GM18909 (cell line): ENCODE measurements around the gene TSPAN12.
"Not testable (repeated sequence)": the region's sequence is repeated elsewhere in the genome, so short reads cannot be mapped to it uniquely, and the experiment has no call there.

ENCODE experiments used
- ATAC-seq: cut with Tn5 transposase; IDR thresholded peaks from one replicate; pipeline ENCODE4 v1.9.1; 2021; ENCODE audit warnings: mild to moderate bottlenecking; ENCODE audit not compliant: unreplicated experiment, poor library complexity

TSPAN12 gene, protein sequence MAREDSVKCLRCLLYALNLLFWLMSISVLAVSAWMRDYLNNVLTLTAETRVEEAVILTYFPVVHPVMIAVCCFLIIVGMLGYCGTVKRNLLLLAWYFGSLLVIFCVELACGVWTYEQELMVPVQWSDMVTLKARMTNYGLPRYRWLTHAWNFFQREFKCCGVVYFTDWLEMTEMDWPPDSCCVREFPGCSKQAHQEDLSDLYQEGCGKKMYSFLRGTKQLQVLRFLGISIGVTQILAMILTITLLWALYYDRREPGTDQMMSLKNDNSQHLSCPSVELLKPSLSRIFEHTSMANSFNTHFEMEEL

DNA sequence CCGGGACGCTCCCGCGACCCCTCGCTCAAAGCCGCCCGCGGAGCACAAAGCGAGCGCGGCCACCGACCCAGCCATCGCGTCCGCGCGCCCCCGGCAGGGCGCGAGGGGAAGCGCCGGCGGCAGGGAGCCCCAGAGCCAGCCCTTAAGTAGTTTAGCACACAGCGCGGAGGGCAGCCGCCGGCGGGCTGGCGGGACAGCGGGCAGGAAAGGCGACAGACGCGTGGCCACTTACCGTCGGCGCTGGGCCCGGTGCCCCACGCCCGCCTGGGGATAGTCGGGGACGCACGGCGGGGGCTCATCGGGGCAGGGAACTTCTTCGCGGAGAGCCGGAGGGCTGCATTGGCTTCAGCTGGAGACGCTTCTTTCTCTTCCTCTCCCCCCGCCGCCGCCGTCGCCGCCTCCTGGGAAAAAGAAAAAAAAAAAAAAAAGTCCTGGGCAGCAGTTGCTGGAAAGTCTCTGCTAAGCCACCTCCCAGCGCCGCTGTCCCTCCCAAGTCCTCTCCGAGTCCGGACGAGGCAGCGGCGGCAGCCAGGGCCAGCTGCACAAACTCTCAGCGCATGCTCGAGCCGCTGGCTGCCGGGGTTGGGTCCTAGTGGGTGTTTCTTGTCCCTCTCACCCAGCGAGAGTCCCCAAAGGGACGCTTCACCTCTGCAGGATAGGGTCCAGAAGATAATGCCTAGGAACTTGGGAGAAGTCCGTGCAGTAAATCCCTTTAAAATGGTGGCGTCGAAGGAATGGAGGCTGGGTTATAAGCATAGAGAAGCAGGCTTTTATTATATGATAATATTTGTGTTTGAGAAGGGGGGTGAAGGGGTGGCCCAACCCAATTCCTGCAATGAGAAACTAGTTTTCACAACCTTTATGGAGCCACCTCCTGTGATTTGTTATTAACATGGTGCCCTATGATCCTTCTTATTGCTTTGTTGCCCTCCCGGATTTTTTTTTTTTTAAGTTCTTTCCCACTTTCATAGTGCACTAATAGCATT is at the start of gene TSPAN12:
TSPAN12 (minus strand) TSS at position 557 of the 986 bp plus-strand sequence. CDS start 1,381 bp downstream, outside the sequence.
- peak; percentile 82 for ATAC-seq

DNA sequence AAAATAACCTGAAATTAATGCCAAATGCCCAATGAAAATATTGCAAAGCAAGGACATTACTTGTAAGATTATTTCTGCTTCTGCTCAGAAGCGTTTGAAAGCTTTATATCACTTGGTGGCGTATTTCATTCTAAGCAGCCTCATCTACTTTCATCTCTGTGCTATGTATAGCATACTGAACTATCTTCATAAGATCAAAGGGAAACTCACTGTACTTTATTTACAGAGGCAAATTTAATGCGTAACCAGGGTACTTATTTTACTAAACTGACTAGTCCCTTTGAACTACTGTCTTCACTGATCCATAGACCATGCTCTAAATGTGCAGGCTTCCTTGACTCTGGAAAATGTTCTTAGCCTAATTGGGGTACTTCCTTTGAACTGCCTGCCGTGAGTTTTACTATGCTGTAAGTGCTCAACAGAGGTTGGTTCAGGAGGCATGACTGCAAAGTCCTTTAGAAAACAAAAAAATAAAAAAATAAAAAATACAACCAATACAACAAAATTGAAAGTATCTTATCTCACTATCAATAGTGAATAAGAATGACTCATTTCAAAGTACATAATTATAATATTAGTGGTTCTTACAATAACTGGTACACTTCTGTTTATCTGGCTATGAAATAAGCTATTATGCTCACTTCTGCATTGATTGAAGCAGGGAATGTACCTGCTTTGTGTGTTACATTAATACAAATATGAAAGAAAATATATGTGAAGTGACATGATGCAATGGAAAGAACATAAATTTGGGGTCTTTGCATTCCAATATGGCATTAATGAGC is 41.0 kb upstream of the TSPAN12 start:
- no peak for ATAC-seq

DNA sequence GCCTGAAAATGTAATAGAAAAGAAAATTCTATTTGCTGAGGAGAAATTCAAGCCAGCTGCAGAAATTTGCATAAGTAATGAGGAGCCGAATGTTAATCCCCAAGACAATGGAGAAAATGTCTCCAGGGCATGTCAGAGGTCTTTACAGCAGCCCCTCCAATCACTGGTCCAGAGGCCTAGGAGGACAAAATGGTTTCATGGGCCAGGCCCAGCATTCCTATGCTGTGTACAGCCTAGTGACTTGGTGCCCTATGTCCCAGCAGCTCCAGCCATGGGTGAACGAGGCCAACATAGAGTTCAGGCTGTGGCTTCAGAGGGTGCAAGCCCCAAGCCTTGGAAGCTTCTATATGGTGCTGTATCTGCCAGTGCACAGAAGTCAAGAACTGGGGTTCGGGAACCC is 37.3 kb upstream of the TSPAN12 start:
- not testable (repeated sequence) for ATAC-seq

DNA sequence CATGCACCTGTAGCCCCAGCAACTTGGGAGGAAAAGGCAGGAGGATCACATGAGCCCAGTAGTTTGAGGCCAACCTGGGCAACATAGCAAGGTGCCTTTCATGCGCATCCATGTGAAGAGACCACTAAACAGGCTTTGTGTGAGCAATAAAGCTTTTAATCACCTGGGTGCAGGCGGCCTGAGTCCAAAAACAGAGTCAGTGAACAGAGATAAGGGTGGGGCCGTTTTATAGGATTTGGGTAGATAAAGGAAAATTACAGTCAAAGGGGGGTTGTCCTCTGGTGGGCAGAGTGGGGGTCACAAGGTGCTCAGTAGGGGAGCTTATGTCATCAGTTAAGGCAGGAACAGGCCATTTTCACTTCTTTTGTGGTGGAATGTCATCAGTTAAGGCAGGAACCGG is 27.7 kb upstream of the TSPAN12 start:
- ATAC-seq, result not testable (repeated sequence)

DNA sequence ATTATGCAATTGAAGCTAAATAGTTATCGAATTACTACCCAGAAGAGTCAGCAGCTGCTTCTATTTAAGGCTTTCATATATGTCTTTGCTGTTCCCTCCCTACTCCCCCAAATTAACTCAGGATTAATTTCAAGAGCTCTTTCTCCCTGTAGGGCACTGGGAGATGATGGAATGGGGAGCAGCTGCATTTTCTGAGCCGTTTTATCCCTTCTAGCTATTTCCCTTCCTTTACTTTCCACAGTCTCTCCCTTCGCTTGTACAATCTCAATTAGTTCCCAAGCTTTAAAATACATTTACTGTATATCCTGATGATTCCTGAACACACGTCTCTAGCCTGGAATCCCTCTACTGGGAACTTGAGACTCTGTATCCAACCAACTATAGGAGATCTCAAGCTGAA is 19.8 kb upstream of the TSPAN12 start:
- ATAC-seq, result no peak

DNA sequence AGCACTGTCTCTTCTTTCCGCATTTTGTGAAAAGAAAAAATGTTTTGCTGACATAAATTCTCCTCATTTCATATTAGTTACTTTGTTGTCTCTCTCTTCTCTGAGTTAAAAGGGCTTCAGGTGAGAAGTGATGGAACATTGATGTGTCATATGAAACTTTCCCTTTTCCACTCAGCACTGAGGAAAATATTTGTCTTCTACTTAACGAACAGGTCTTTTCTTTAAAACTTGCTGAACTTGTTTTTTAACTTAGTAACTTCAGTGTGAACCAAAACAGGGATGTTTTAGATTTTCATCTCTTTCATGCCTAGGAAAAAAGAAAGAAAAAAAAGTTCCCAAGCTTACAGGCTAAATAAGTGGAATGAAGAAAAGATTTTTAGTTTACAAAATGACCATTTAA is 19.0 kb upstream of the TSPAN12 start:
- ATAC-seq, result no peak

DNA sequence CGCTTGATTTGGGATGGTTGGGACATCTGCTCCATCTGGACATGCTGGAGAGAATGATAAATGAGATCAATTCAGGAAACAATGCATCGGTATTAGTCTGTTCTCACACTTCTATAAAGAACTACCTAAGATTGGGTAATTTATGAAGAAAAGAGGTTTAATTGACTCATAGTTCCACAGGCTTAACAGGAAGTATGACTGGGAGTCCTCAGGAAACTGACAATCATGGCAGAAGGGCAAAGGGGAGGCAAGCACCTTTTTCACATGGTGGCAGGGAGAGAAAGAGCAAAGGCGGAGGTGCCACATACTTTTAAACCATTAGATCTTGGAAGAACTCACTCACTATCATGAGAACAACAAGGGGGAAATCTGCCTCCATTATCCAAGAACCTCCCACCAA is 16.8 kb upstream of the TSPAN12 start:
- ATAC-seq, result no peak

DNA sequence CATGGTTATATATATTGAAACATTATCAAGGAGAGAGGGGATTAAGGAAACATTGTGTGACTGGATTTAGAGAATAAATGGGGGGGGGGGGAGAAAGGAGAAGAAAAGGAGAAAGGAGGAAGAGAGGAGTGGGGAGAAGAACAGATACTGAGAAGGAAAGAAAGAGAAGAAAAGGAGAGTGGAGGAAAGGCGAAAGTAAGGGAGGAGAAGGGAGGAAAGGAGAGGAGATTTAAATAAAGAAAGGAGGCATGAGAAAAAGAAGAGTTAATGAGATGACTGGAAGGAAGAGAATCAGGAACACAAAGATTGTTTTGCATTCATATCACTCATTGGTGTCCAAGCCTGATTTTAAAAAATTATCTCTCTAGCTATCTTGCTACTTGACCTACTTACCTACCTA is 16.1 kb upstream of the TSPAN12 start:
- ATAC-seq, result no peak

DNA sequence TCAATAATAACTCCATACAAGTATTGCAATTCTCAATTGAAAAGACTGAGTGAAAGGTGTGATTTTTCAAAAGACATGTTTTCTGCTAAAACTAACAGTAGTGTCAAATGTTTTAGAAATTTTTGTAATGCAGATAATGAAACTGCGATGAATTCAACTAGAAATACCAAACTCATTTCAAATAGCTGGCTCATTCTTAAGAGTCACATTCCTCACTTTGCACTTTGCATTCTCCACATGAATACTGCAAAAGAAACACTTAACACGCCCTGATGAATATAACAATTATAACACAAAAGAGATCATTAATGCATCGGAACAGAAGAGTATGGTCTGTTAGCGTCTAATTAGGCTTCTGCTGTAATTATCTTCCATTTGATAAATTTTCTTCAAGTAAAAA is 15.5 kb upstream of the TSPAN12 start:
- no peak for ATAC-seq

DNA sequence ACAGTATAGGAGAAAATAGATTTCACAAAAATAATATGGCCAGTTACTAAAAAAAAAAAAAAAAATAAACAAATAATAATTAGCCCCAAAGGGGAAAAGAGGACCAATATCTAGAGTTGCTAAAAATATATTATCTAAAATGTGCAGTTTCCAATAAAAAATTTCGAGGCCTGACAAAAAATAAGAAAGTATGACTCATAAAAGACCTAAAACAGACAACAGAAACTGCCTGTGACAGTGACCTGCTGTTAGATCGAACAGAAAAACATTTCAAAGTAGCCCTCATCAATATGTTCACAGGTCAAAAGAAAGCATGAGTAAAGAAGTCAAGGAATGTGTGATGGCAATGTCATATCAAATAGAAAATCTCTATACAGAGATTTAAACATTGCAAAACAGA is 11.8 kb upstream of the TSPAN12 start:
- ATAC-seq, result peak; percentile 67

DNA sequence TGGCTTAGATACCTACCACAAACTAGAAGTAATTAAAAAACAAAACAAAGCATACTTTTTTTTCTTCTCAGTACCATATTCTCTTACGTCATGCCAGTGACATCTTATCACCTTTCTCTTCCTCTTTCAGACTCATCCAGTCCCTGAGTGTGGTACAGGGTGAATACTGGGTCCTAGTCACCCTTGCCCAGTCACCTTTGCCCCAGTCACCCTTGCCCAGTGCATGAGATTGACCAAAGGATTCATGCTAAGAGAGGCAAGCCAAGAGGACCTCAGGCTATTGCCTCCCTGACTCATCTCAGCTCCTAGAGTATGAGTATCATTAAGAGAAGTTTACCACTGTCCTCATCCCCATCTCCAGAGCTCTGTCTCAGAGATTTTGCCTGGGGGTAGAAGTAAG is 10.0 kb upstream of the TSPAN12 start:
- peak; percentile 66 for ATAC-seq

DNA sequence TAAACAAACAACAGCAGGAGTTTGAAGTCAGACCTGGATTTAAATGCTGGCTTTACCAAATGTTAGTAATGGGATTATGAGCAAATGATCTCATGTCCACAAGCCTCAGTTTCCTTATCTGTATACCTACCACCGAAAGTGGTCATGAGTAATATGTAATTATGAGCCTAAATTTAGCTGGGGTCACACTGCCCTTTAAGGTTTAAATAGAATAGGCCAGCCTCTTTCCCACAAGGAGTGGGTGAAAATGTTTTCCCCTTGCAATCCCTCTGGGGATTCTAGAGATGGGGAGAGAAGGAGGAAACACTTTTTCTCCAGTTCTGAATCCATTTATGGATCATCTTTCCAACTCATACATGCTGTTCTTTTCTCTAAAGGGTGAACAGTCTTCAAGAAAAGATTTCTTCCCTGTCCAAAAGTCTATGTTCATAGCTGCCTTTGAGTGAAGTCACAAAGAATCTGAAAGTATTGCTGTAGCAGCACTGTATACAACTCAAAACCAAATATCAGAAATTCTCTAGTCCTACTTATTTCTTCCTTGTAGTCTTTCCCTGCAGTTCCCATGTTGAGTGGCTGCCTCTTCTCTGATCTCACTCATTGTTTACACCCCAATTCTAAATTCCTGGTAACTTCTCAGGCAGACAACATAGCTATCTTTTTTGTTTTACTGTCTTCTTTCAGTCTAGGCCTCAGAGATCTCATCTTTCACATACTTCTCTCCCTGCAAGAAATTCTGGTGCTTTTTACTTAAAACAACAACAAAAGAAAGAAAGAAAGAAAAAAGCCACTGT is 7.4 kb upstream of the TSPAN12 start:
- ATAC-seq, result no peak

DNA sequence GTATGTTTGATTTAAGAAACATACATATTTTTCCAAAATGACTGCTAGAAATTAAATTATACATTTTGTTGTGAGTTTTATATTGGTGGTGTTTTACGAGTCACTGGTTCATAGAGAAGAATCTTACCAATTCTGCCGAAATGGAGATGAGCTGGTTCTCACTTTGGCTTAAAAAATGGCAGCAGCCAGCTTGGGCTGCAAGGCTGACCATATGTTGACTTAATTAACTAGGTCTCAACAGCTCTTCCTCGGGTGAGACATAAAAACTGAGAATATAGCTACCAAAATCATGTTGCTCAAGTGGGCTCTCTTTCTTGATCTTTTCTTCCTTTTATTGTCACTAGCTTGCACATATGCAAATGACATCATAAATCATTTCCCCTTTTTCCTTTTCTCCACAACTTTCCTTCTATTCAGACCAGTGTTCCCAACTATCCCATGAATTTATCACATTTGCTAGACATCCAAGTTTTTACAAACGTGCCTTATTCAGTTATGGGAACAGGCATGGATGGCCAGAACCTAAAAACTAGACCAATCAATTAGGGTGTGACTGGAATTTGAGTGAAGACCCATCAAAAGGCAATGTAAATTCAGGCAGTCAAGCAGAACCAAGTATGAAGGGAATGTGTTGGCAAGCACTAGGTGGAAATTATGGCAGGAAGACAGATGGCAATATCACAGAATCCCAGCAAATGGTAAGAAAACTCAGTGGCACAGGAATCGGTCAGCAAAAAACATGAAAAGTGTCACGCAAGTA is 6.4 kb upstream of the TSPAN12 start:
- ATAC-seq, result no peak

DNA sequence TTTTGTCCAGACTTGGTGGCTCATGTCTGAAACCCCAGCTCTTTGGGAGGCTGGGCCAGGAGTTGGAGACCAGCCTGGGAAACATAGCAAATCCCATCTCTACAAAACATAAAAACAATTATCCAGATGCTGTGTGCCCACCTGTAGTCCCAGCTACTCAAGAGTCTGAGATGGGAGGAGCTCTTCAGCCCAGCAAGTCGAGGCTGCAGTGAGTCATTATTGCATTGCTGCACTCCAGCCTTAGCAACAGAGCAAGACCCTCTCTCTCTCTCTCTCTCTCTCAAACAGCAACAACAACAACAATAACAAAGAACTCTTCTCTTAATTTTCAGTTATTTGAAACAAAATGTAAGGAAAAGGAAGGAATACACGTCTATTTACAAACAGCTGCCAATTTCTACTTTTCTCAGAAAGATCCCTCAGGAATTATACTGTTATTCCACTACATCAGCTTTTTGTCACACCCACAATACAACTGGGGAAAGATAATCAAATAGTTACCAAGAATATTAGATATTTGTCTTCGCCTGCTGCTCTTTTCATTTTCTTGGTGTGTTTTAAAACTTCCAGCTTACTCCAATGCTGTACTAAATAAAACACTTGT is 5.1 kb upstream of the TSPAN12 start:
- ATAC-seq, result no peak

DNA sequence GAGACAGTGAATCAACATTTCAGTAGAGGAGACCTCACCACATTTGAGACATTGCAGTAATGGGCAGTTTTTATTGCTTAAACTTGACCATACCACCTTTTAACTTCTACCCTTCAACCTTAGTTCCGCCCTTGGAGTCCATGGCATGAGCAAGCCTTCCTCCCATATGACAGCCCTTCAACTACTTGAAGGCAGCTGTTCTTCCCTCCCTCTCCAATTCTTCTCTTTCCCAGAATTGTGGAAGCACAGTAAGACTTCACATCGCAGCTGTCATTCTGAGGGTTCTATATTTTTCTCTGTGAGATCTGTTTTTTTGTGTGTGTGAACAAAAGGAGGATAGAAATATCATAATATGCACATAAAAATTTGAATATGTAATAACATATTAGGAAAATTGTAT is 2.2 kb upstream of the TSPAN12 start:
- no peak for ATAC-seq

DNA sequence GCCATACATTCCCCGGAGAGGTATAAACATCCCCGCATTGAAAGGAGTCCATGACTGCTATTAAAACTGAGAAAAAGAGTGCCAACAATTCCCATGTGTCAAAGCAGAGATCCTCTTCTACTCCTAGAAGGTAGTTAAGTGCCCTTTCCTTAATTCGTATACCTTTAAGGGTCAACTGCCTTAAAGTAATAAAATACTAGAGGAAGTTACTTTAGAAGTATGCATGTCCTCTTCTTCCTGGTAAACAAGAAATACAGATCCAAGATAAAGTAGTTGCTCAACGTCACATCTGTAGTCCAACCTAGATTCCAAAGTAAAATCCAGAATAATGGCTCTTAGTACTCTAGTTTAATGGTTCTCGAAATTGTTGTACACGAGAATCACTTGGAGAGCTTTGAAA is 1.5 kb upstream of the TSPAN12 start:
- no peak for ATAC-seq

DNA sequence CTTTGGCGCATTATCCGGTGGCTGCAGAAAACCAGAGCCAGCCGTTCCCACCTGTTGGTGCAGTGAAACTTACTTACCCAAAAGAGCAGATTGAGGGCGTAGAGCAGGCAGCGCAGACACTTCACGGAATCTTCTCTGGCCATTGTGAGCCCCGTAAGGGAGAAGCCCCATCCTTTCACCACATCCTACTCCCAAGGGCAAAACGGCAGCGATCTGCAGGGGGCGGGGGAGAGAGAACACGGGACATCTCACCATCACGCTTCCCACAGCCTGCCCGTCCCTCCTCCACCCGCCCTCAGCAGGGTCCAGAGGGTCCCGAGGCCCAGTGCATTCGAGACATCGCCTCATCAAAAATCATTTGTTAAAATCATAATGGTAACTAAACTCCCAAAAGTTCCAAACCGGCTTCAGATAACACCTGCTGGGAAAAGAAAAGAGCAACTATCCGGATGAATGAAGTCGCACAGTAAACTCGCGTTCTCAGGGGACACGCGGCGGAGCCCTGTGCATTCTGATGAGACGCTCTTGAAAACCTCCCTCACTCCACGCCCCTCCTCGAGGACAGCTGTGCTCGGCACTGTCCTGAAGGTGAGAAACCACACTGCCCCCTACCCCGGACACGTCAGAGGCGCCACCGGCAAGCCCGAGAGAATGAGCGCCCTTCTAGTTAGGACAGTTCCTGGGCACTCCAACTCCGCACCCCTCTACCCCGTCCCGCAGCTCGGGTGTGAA is 1.2 kb downstream of the TSPAN12 start:
- peak; percentile 77 for ATAC-seq

DNA sequence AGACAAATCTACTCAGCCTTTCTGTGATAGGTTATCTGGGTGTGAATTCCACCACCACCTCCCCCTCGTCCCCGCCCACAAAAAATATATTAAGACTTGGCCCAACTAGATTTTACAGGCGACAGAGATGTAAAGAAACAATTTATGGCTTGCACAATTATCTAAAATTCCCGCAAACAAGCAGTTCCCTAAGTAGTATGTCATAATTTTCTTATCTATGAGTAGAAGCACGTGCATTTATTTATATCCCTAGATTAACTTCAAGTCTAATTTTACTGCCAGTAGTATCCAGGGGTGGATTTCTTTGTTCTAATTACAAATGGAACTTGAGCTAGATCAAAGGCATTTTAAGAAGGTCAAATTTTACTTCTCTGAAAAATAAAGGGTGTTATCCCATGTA is 1.7 kb downstream of the TSPAN12 start:
- ATAC-seq, result no peak
